Putamen (tissue), 1 donor: ENCODE results near the gene MCF2L.
"Not testable (repeated sequence)": the region's sequence is repeated elsewhere in the genome, so short reads cannot be mapped to it uniquely, and the experiment has no call there.

ENCODE experiments used
- DNase-seq: peaks from one replicate; pipeline ENCODE4 v3.0.0-alpha.2; 2016; ENCODE audit warnings: low spot score

The MCF2L gene

DNA sequence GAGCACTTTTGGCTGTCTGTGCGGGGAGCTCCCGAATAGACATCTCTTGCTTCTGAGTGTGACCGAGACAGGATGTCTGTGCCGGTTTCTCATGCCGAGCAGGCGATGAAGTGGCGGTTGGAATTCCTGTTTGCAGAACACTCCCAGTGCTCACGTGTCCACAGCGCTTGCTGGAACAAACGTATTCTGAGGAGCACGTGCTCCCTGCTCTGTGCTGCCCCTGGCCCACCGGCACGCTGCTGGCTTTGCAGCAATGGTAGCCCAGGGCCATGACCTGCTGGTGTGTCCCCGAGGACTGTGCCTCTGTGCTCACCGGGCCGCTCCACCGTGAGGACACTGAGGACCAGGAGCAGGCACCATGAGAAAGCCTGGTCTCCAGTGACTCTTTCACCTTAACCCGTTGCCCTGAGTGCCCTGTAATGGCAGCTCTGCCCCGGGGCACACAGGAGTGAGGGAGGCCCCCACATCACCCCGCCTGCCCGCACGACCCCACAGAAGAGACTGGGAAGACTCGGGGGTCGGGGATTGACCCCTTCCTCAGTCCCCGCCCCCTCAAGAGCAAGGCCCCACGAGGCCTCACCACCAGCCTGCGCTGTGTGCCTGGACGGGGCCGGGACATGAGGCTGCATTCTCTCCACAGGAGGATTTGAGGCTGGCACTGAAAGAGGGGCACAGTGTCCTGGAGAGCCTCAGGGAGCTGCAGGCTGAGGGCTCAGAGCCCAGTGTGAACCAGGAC lies 96.6 kb downstream of the MCF2L start:
- no peak for DNase-seq

GRCh38 chr13:113066142-113066455 lies 97.1 kb downstream of the MCF2L start:
- DNase-seq, result no peak

DNA sequence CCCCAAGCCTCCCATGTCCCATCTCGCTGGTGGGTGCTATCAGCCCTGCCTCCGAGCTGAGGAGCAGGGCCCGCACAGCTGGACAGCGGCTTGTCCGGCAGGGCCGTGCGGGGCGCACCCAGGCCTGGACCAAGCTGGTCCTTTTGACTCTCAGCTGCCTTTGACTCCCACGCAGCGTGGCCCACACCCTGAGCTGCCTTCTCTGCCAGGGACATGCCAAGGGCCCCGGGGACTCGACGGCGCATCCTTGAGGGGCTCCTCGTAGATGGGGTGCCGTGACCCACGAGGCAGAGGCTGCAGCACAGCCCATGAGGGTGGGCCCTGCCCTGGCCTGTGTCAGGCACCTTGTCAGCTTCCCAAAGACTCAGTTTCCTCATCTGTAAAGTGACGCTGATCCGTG lies 97.7 kb downstream of the MCF2L start:
- DNase-seq, result no peak

DNA sequence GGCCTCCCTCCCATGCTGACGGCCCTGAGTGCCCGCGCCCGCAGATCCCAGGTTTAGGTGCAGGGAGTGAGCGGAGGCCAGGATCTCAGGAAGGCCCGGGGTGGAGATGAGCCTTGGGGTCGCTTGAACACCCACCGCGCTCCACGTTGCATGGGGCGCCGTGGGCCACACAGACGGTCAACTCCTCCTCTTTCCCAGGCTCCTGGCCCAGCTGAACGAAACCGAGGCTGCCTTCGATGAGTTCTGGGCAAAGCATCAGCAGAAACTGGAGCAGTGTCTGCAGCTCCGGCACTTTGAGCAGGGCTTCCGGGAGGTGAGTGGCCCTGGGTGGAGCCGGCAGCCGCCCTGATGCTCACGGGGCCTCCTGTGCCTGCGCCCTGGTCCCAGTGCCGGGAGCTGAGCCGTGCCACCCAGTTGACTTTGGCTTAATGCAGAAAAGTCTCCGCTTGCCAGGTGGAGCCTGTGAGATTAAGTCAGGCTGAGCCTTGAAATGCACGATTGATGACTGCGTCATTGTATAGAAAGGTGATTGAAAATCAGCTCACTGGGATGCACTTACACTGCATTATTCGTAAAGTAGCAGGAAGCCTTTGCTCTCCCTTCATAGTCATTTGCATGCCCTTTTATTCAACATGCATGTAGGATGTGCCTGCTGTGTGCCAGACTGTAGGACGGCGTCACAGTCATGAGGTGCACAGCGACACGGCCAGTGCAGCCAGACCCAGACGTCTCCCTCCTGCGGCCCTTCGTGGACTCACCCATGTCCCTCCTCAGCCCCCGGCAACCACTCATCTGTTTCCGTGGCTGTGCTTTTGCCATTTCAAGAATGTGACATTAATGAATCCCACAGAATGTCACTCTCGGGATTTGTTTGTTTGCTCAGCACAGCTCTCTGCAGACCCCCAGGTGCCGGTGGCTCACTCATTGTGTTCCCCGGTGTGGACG lies 101.1 kb downstream of the MCF2L start:
- no peak for DNase-seq

DNA sequence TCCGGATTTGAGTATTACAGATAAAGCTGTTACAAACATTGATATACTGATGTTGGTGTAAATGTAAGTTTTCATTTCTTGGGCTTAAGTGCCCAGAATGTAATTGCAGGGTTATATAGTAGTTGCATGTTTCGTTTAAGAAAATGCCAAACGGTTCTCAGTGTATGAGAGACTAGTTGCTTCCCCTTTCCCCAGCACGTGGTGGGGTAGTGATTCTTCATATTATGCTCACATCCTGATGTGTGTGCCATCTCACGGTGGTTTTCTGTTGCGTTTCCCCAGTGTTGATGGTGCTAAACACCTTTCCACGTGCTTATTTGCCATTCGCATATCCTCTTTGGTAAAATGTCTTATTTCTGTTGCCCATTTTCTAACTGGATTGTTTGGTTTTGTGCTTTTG lies 101.8 kb downstream of the MCF2L start:
- no peak for DNase-seq

GRCh38 chr13:113072376-113072775 lies 103.4 kb downstream of the MCF2L start:
- no peak for DNase-seq

DNA sequence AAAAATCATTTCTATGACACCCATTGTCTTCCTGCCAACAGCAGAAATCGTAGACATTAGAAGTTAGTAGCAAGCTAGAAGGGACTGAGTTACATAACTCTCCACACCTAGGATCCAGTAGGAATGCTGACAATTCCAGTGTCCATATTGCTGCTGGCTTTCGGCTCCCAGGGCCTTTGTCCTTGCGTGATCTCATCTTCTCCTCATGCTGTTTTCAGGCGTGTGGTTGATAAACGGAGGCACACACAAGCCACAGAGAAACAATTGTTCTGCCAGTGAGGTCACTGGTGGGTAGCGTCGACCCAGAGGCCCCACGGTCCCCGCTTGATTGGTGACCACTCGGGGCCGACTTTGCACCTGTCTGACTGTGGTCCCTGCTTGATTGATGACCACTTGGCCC lies 104.9 kb downstream of the MCF2L start:
- DNase-seq, result no peak

DNA sequence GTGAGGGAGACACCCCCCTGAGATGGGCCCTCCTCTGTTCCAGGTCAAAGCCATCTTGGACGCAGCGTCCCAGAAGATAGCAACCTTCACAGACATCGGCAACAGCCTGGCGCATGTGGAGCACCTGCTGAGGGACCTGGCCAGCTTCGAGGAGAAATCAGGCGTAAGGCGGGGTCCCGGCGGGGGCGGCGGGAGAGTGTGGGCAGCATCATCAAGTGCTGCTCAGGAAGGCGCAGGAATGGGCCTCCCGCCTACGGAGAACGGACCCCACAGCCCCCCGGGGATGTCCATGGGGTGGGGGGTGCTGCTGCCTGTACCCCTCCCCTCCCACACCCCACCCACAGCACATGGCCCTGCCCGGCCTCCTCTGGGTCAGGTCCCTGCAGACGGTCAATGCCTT lies 105.4 kb downstream of the MCF2L start:
- DNase-seq, result no peak

DNA sequence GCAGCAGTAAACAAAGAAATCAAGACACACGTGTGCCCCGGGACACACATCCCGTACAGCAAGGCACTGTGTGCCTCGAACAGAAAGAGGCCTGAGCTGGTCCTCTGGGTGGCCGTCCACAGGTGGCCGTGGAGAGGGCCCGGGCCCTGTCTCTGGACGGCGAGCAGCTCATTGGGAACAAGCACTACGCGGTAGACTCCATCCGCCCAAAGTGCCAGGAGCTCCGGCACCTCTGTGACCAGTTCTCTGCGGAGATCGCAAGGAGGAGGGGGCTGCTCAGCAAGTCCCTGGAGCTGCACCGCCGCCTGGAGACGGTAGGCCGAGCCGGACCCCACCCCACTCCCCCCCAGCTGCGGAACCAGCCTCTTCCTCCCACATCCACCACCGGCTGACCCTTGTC lies 105.9 kb downstream of the MCF2L start:
- DNase-seq, result no peak

GRCh38 chr13:113075711-113076110 lies 106.7 kb downstream of the MCF2L start:
- DNase-seq, result no peak

DNA sequence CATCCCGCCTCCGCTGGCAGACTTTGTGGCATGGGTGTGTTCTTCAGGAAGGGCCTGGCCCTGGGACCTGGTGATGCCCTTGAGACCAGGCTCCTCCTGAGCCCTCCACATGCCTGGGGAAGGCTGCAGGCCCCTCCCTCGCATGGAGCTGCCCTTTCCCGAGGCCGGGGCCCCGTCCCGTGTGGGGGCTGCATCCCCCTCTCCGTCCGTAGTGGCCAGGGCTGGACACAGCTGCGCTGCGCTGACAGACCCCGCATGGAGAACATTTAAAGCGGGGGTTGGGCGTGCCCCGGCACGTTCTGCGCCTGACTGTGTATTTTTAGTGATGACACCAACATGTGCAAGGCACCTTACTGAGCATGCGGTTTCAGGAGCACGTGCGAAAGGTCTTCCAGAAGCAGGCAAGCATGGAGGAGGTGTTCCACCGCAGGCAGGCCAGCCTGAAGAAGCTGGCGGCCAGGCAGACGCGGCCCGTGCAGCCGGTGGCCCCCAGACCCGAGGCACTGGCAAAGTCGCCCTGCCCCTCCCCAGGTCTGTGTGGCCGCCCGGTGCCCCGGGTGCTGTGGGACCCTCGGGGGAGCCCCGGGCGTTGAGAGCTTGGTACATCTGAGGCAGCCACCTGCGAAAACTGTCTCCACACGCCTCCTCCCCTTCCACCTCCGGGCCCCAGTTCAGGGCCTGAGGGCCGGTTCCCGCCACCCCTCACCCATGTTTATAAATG lies 107.8 kb downstream of the MCF2L start:
- DNase-seq, result no peak

GRCh38 chr13:113077566-113077952 lies 108.5 kb downstream of the MCF2L start:
- no peak for DNase-seq

DNA sequence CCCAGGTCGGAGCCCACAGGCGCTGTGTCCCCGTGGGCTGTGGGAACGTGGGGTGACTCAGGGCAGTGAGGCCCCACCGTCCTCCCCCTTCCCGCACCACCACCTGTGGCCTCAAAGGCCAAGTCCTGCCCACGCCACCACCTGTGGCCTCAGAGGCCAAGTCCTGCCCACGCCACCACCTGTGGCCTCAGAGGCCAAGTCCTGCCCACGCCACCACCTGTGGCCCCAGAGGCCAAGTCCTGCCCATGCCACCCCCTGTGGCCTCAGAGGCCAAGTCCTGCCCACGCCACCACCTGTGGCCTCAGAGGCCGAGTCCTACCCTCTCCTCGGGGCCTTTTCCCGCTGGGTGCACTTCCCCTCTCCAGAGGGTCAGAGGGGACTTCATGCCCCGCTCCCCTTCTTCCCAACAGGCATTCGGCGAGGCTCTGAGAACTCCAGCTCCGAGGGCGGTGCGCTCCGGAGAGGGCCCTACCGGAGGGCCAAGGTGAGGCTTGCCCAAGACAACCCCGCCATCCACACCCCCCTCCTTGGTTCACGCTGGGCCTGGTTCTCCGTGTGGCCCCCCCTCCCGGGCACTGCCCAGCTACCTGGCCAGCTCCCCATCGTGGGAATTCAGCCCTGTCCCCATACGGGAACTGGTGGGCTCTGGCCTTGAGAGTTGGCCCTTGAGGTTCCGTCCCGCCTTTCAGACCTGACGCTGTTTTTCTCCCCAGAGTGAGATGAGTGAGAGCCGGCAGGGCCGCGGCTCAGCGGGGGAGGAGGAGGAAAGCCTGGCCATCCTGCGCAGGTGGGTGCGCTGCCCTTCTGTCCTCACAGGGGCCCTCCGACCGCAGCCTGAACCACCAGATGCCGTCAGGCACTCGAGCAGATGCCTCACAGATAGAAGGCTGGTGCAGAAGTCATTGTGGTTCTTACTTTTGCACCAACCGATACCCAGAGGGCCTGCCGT lies 109.2 kb downstream of the MCF2L start:
- no peak for DNase-seq

GRCh38 chr13:113078902-113079780 lies 110.1 kb downstream of the MCF2L start:
- DNase-seq, result peak; percentile 64

GRCh38 chr13:113079781-113080080 lies 110.7 kb downstream of the MCF2L start:
- DNase-seq, result not testable (repeated sequence)

- no peak for DNase-seq
Observed at GRCh38 chr13:113080361-113080831, 111.4 kb downstream of the MCF2L start.

DNA sequence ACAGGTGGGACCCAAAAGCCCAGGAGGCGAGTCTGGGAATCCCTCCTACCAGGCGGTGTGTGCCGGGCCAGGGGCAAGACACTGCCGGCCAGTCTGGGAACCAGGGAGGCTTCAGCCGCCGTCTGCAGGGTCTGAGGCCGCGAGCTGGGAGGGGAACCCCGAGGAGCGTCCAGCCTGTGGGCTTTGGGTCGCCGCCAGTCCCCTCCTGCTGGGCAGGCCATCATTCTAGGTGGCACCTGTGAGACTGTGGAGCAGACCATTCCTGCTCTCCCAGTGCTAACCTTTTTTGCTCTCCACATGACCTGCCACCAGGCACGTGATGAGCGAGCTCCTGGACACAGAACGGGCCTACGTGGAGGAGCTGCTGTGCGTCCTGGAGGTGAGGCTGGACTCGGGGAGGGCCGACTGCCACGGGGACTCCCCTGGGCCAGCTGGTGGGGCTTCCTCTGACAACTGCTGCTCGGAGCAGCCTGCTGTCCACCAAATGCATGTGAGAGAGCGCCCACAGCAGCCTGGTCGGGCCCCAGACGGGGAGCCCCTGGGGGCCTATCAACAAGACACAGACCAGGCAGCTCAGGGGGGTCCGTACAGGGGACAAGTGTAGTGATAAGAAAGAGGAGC lies 112.0 kb downstream of the MCF2L start:
- DNase-seq, result no peak

GRCh38 chr13:113082198-113083021 lies 113.4 kb downstream of the MCF2L start:
- DNase-seq, result no peak

DNA sequence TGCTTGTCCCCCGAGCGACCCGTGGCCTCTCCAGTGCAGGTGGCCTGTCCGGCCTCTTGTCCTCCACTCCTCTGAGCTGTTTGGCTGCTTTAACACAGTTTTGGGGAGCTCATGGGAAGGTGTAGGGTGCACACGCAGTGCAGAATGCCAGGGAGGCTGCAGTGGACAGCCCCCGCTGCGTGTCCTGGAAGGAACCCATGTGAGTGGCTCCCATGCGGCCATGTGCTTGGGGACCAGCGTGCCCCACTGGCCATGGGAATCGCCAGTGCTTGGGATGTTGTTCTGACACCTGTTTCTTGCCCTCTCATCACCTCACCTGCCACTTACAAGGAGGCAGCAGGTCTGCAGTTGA lies 114.0 kb downstream of the MCF2L start:
- DNase-seq, result no peak
